ENCODE measurements around the gene DIP2C.

Gene DIP2C

DNA sequence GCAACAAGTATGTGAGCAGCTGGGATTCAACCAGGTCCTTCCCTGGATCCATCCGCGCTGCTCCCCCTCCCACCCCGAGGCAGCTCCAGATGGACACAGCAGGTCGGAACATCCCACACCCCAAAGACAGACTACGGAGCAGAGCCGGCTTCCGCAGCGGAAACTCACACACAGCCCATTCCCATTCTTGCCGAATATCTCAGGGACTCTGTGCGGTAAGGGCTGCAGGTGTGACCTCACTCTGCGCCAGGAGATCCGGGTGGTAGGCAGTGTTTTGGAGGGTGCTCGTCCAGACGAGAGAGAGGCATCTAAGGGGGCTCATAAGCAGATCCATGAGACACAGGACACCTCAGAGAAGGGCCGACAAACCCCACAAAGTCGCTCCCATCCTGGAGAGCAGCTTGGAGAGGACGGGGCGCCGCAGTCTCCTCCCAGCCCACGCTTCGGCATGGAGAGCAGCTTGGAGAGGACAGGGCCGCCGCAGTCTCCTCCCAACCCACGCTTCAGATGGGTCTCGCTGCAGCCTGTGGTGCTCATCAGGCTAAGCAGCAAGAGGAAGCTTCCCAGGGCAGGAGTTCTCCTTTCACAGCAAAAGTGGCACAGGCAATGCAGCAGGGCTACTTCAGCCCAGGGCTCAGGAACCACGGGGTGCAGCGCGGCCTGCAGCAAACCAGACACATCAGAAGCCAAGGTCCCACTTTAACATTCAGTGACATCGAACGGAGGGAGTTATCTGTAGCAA is 179.9 kb downstream of the DIP2C start:
- no peak for DNase-seq

DNA sequence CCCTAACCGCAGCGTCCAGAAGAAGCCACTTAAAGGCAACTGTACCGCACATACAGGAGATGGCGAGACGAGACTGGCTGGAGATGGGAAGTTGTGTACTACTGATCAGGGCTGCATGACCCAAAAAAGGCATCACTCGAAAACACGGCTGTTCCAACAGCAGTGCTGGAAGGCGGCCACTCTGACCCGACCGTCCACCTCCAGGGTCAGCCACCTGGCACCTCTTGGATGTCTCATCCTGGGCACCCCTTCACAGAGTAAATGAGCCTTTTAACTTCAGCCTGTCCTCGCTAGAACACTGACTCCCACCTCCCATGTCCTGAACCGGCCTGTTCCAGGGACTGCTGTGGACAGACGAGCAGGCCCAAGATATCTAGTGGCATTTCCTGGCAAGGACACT is 180.7 kb downstream of the DIP2C start:
- no peak for DNase-seq

GRCh38 chr10:507908-508444 is 181.5 kb downstream of the DIP2C start:
- no peak for DNase-seq

- DNase-seq: no peak
Observed at GRCh38 chr10:507355-507699, 182.1 kb downstream of the DIP2C start.

DNA sequence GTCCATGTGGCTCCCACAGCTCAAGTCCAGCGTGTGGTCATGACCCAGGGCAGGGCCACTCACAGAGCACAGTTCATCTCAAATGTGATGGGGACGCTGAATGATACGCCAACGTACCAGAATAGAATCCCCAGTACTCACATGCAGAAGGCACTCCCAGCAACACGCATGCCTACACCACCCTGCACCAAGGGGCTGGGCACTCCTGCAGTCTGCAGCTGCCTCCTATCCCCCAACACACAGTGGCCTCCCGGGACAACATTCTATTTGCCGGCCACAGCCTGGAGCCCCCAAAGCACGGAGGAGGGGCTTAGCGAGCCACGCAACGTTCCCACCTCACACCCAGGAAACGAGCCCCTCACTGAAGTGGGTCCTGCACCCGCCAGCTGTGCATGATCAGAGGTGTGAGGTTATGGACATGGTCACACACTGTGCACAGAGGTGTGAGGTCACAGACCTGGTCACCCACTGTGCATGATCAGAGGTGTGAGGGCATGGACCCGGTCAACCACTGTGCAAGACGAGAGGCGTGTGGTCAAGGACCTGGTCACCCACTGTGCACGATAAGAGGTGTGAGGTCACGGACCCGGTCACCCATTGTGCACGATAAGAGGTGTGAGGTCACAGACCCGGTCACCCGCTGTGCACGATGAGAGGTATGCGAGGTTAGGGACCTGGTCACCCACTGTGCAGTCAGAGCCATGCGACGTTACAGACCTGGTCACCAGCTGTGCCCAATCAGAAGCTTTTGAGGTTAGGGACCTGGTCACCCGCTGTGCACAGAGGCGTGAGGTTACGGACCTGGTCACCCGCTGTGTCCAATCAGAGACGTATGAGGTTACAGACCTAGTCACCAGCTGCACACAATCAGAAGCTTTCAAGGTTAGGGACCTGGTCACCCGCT is 182.8 kb downstream of the DIP2C start:
- DNase-seq: no peak

- no peak for DNase-seq
Observed at GRCh38 chr10:505419-505818, 184.0 kb downstream of the DIP2C start.

- no peak for DNase-seq
Observed at GRCh38 chr10:504806-505205, 184.7 kb downstream of the DIP2C start.

- no peak for DNase-seq
Observed at GRCh38 chr10:504121-504611, 185.3 kb downstream of the DIP2C start.

- no peak for DNase-seq
Observed at GRCh38 chr10:501596-501995, 187.9 kb downstream of the DIP2C start.

DNA sequence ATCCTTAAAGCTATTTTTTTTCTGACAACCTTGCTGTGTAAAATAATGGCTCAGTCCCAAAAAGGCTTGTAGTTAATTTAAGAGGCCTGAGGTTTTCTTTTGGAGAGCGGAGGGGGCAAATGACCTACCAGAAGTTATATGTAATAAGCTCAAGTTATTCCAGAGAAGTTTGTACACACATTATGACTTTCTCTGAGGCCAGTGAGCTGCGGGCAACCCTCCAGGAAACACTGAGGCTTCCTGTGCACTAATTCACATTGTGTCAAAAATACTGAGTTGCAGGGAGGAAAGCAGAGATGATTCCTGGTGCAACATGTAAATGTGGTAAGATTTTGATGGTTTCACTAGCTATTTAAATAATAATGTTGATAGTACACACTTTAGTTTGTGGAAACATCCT is 188.6 kb downstream of the DIP2C start:
- DNase-seq: peak; percentile 7

- no peak for DNase-seq
Observed at GRCh38 chr10:499991-500390, 189.5 kb downstream of the DIP2C start.

GRCh38 chr10:498760-499435 is 190.6 kb downstream of the DIP2C start:
- no peak for DNase-seq

GRCh38 chr10:497898-498451 is 191.5 kb downstream of the DIP2C start:
- DNase-seq: no peak

GRCh38 chr10:497289-497688 is 192.2 kb downstream of the DIP2C start:
- DNase-seq: no peak

- DNase-seq: no peak
Observed at GRCh38 chr10:494556-494955, 194.9 kb downstream of the DIP2C start.

- DNase-seq: no peak
Observed at GRCh38 chr10:494149-494542, 195.3 kb downstream of the DIP2C start.

DNA sequence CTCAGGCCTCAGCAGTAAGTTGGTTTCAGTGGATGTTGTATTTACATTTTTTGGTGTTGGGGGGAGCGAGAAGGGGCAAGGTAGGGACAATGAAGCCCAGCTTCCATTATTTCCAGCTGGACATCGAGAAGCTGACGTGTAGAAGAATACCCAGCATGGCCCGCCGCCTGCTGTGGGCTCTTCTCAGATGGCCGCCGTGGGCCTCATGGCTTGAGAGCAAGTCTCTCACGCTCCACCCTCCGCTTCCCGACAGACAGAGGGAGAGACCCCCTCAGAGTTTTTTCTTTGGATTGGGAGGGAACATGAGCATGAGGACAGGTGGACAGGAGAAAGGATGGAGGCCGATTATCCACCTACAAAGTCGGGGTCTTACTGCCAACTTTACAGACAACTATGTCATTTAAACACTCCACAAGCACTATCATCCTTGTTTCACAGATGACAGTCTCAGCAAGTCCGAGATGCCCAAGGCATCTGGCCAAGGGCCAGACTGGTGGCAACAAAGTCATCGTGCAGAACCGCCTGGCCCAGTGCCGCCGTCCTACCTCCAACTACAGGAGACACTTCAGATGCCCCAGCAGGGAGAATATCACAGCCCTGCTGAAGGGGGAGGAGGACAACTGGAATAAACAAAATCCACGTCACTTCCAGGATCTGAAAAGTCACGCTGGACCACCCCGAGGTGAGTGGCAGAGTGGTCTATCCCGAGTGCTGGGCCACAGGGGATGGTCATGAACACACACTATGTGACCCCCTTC is 195.9 kb downstream of the DIP2C start:
- no peak for DNase-seq

- no peak for DNase-seq
Observed at GRCh38 chr10:492836-493235, 196.6 kb downstream of the DIP2C start.

DNA sequence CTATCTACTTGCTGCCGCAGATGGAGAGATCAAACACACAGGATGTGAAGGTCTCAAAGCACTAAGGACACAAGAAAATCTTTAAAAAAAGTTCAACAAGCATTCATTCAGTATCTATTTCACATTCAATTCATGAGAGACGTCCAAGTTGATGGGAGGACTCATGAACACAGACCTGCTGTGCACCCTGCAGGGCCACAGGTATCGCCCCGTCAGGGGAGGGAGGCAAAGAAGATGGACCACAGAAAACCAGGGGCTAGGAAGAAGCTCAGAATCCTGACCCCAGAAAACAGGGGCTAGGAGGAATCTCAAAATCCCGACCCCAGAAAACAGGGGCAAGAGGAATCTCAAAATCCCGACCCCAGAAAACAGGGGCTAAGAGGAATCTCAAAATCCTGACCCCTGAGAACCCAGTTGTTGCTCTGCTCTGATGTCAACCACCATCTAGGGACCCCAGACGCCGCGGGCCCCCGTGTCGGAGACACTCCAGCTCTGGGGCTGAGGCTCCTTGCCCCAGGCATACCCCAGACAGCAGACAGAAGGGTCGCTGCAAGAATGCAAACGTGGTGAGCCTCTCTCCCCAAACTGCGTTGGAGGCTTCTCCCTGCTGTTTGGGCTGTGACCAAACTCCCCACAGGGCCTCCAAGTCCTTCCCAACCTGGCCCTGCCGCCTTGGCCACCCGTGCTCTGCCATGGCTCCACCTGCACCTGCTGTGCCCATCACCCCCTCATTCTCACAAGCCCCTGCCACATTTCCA is 197.6 kb downstream of the DIP2C start:
- DNase-seq: no peak

GRCh38 chr10:490891-491571 is 198.4 kb downstream of the DIP2C start:
- DNase-seq: no peak

GRCh38 chr10:490256-490655 is 199.2 kb downstream of the DIP2C start:
- DNase-seq: no peak

All from hematopoietic multipotent progenitor cell treated with erythropoietin and hydrocortisone succinate and interleukin-3 and kit ligand, for 6 days (in vitro differentiated cells).